ENCODE results near the gene C19orf47.

Gene C19orf47

GRCh38 chr19:40360708-40361241 lies 12.6 kb upstream of the C19orf47 start:
- no peaks in the 10 kb centered on the region for H3K9me3 ChIP-seq (ENCODE audit: control insufficient read depth, low read depth, low read length)
- no peak overlapping the region for H3K27ac ChIP-seq (ENCODE audit: low read length)
- H3K4me1 ChIP-seq (ENCODE audit: control insufficient read depth, low read depth, low read length): no peaks in the 10 kb centered on the region
- no peaks in the 10 kb centered on the region for H3K27me3 ChIP-seq (ENCODE audit: control insufficient read depth, insufficient read depth, low read length)
- H3K9ac ChIP-seq (ENCODE audit: low read length): no peak overlapping the region
- no peak overlapping the region for H3K4me3 ChIP-seq (ENCODE audit: low read length)
- H3K36me3 ChIP-seq (ENCODE audit: control insufficient read depth, low read depth, low read length): no peaks in the 10 kb centered on the region

- Histone ChIP-seq H3K9me3 (ENCODE audit: control insufficient read depth, low read depth, low read length) (no peaks in the 10 kb centered on the region), H3K4me1 (ENCODE audit: control insufficient read depth, low read depth, low read length) (no peaks in the 10 kb centered on the region), H3K27me3 (ENCODE audit: control insufficient read depth, insufficient read depth, low read length) (no peaks in the 10 kb centered on the region), H3K36me3 (ENCODE audit: control insufficient read depth, low read depth, low read length) (no peaks in the 10 kb centered on the region), H3K27ac (ENCODE audit: low read length) (no peak overlapping the region), H3K9ac (ENCODE audit: low read length) (no peak overlapping the region), H3K4me3 (ENCODE audit: low read length) (no peak overlapping the region)
These were observed 12.0 kb upstream of the C19orf47 start for GRCh38 chr19:40360020-40360707.

- H3K36me3 ChIP-seq (ENCODE audit: control insufficient read depth, low read depth, low read length): no peaks in the 10 kb centered on the region
- H3K9ac ChIP-seq (ENCODE audit: low read length): no peak overlapping the region
- H3K27ac ChIP-seq (ENCODE audit: low read length): no peak overlapping the region
- H3K9me3 ChIP-seq (ENCODE audit: control insufficient read depth, low read depth, low read length): no peaks in the 10 kb centered on the region
- H3K4me1 ChIP-seq (ENCODE audit: control insufficient read depth, low read depth, low read length): no peaks in the 10 kb centered on the region
- no peak overlapping the region for H3K4me3 ChIP-seq (ENCODE audit: low read length)
- H3K27me3 ChIP-seq (ENCODE audit: control insufficient read depth, insufficient read depth, low read length): no peaks in the 10 kb centered on the region
These were observed 10.6 kb upstream of the C19orf47 start for GRCh38 chr19:40358773-40359172.

- H3K27ac ChIP-seq (ENCODE audit: low read length): no peak overlapping the region
- H3K4me1 ChIP-seq (ENCODE audit: control insufficient read depth, low read depth, low read length): no peaks in the 10 kb centered on the region
- H3K9ac ChIP-seq (ENCODE audit: low read length): no peak overlapping the region
- no peaks in the 10 kb centered on the region for H3K36me3 ChIP-seq (ENCODE audit: control insufficient read depth, low read depth, low read length)
- H3K9me3 ChIP-seq (ENCODE audit: control insufficient read depth, low read depth, low read length): no peaks in the 10 kb centered on the region
- no peaks in the 10 kb centered on the region for H3K27me3 ChIP-seq (ENCODE audit: control insufficient read depth, insufficient read depth, low read length)
- H3K4me3 ChIP-seq (ENCODE audit: low read length): no peak overlapping the region
These were observed 9.4 kb upstream of the C19orf47 start for GRCh38 chr19:40357640-40358039.

GRCh38 chr19:40356681-40357595 lies 8.7 kb upstream of the C19orf47 start:
- no peaks in the 10 kb centered on the region for H3K9me3 ChIP-seq (ENCODE audit: control insufficient read depth, low read depth, low read length)
- no peaks in the 10 kb centered on the region for H3K36me3 ChIP-seq (ENCODE audit: control insufficient read depth, low read depth, low read length)
- H3K27me3 ChIP-seq (ENCODE audit: control insufficient read depth, insufficient read depth, low read length): no peaks in the 10 kb centered on the region
- no peak overlapping the region for H3K4me3 ChIP-seq (ENCODE audit: low read length)
- H3K27ac ChIP-seq (ENCODE audit: low read length): no peak overlapping the region
- no peaks in the 10 kb centered on the region for H3K4me1 ChIP-seq (ENCODE audit: control insufficient read depth, low read depth, low read length)
- no peak overlapping the region for H3K9ac ChIP-seq (ENCODE audit: low read length)

- Histone ChIP-seq H3K4me1 (ENCODE audit: control insufficient read depth, low read depth, low read length) (no peaks in the 10 kb centered on the region), H3K27ac (ENCODE audit: low read length) (no peak overlapping the region), H3K36me3 (ENCODE audit: control insufficient read depth, low read depth, low read length) (no peaks in the 10 kb centered on the region), H3K9ac (ENCODE audit: low read length) (no peak overlapping the region), H3K9me3 (ENCODE audit: control insufficient read depth, low read depth, low read length) (no peaks in the 10 kb centered on the region), H3K4me3 (ENCODE audit: low read length) (no peak overlapping the region), H3K27me3 (ENCODE audit: control insufficient read depth, insufficient read depth, low read length) (no peaks in the 10 kb centered on the region)
These were observed 7.9 kb upstream of the C19orf47 start for GRCh38 chr19:40355975-40356680.

- Histone ChIP-seq H3K9me3 (ENCODE audit: control insufficient read depth, low read depth, low read length) (no peaks in the 10 kb centered on the region), H3K4me1 (ENCODE audit: control insufficient read depth, low read depth, low read length) (peaks cover 3% of the 10 kb centered on the region), H3K27ac (ENCODE audit: low read length) (no peak overlapping the region), H3K9ac (ENCODE audit: low read length) (peak overlapping the region; percentile 50), H3K36me3 (ENCODE audit: control insufficient read depth, low read depth, low read length) (no peaks in the 10 kb centered on the region), H3K27me3 (ENCODE audit: control insufficient read depth, insufficient read depth, low read length) (no peaks in the 10 kb centered on the region), H3K4me3 (ENCODE audit: low read length) (peak overlapping the region; percentile 86)
These were observed 837 bp upstream of the C19orf47 start for GRCh38 chr19:40348961-40349507.

GRCh38 chr19:40344422-40344821 lies 3.8 kb downstream of the C19orf47 start:
- Histone ChIP-seq H3K36me3 (ENCODE audit: control insufficient read depth, low read depth, low read length) (peaks cover 3% of the 10 kb centered on the region), H3K9ac (ENCODE audit: low read length) (no peak overlapping the region), H3K4me1 (ENCODE audit: control insufficient read depth, low read depth, low read length) (peaks cover 3% of the 10 kb centered on the region), H3K4me3 (ENCODE audit: low read length) (no peak overlapping the region), H3K27me3 (ENCODE audit: control insufficient read depth, insufficient read depth, low read length) (no peaks in the 10 kb centered on the region), H3K9me3 (ENCODE audit: control insufficient read depth, low read depth, low read length) (no peaks in the 10 kb centered on the region), H3K27ac (ENCODE audit: low read length) (no peak overlapping the region)

GRCh38 chr19:40342644-40343311 lies 5.4 kb downstream of the C19orf47 start:
- Histone ChIP-seq H3K9ac (ENCODE audit: low read length) (no peak overlapping the region), H3K9me3 (ENCODE audit: control insufficient read depth, low read depth, low read length) (no peaks in the 10 kb centered on the region), H3K27ac (ENCODE audit: low read length) (no peak overlapping the region), H3K27me3 (ENCODE audit: control insufficient read depth, insufficient read depth, low read length) (no peaks in the 10 kb centered on the region), H3K4me3 (ENCODE audit: low read length) (no peak overlapping the region), H3K4me1 (ENCODE audit: control insufficient read depth, low read depth, low read length) (no peaks in the 10 kb centered on the region), H3K36me3 (ENCODE audit: control insufficient read depth, low read depth, low read length) (peaks cover 8% of the 10 kb centered on the region)

- Histone ChIP-seq H3K27me3 (ENCODE audit: control insufficient read depth, insufficient read depth, low read length) (no peaks in the 10 kb centered on the region), H3K4me1 (ENCODE audit: control insufficient read depth, low read depth, low read length) (no peaks in the 10 kb centered on the region), H3K9me3 (ENCODE audit: control insufficient read depth, low read depth, low read length) (no peaks in the 10 kb centered on the region), H3K27ac (ENCODE audit: low read length) (no peak overlapping the region), H3K36me3 (ENCODE audit: control insufficient read depth, low read depth, low read length) (peaks cover 8% of the 10 kb centered on the region), H3K4me3 (ENCODE audit: low read length) (no peak overlapping the region), H3K9ac (ENCODE audit: low read length) (no peak overlapping the region)
These were observed 6.4 kb downstream of the C19orf47 start for GRCh38 chr19:40341601-40342482.
